Middle frontal gyrus (tissue), 1 donor: ENCODE measurements around the gene AKAP6.
"Not testable (repeated sequence)": the region's sequence is repeated elsewhere in the genome, so short reads cannot be mapped to it uniquely, and the experiment has no call there.

Experiments used
- DNase-seq: peaks from one replicate; pipeline ENCODE4 v3.0.0-alpha.2; 2015; ENCODE audit warnings: low spot score; ENCODE audit errors: extremely low spot score

Gene AKAP6

GRCh38 chr14:32435411-32435810 is 106.3 kb downstream of the AKAP6 start:
- DNase-seq: no peak

- DNase-seq: no peak
Observed at GRCh38 chr14:32436993-32437392, 107.9 kb downstream of the AKAP6 start.

GRCh38 chr14:32438517-32438916 is 109.4 kb downstream of the AKAP6 start:
- no peak for DNase-seq

GRCh38 chr14:32443890-32444661 is 115.0 kb downstream of the AKAP6 start:
- DNase-seq: no peak

- no peak for DNase-seq
Observed at GRCh38 chr14:32447371-32447770, 118.3 kb downstream of the AKAP6 start.

- DNase-seq: no peak
Observed at GRCh38 chr14:32449648-32450047, 120.5 kb downstream of the AKAP6 start.

- no peak for DNase-seq
Observed at GRCh38 chr14:32450919-32451675, 122.0 kb downstream of the AKAP6 start.

GRCh38 chr14:32453857-32454810 is 125.0 kb downstream of the AKAP6 start:
- no peak for DNase-seq

- DNase-seq: no peak
Observed at GRCh38 chr14:32457213-32457920, 128.3 kb downstream of the AKAP6 start.

- DNase-seq: no peak
Observed at GRCh38 chr14:32458720-32459119, 129.6 kb downstream of the AKAP6 start.

GRCh38 chr14:32460267-32460666 is 131.2 kb downstream of the AKAP6 start:
- no peak for DNase-seq

- DNase-seq: not testable (repeated sequence)
Observed at GRCh38 chr14:32462553-32462952, 133.5 kb downstream of the AKAP6 start.

- DNase-seq: no peak
Observed at GRCh38 chr14:32468955-32469354, 139.9 kb downstream of the AKAP6 start.

- peak; percentile 71 for DNase-seq
Observed at GRCh38 chr14:32469388-32470160, 140.5 kb downstream of the AKAP6 start.

- no peak for DNase-seq
Observed at GRCh38 chr14:32470161-32470715, 141.1 kb downstream of the AKAP6 start.

GRCh38 chr14:32471181-32471580 is 142.1 kb downstream of the AKAP6 start:
- DNase-seq: no peak

- DNase-seq: no peak
Observed at GRCh38 chr14:32472076-32472475, 143.0 kb downstream of the AKAP6 start.

GRCh38 chr14:32472512-32473463 is 143.7 kb downstream of the AKAP6 start:
- no peak for DNase-seq

GRCh38 chr14:32473464-32473855 is 144.4 kb downstream of the AKAP6 start:
- DNase-seq: no peak
